GM23248 (cell line): ENCODE measurements around the gene TBC1D3B.
"Not testable (repeated sequence)": the region's sequence is repeated elsewhere in the genome, so short reads cannot be mapped to it uniquely, and the experiment has no call there.

Source experiments
- EZH2 ChIP-seq: fragments of 200-600 bp; sonication (generic); IDR thresholded peaks from 2 replicates; pipeline ENCODE4 v1.6.1; 2018; ENCODE audit warnings: antibody characterized with exemption, mild to moderate bottlenecking; ENCODE audit not compliant: insufficient read depth, poor library complexity, severe bottlenecking
- EZH2phosphoT487 ChIP-seq: fragments of 200-600 bp; sonication (generic); IDR thresholded peaks from 2 replicates; pipeline ENCODE4 v1.6.1; 2018; ENCODE audit warnings: antibody characterized with exemption, moderate library complexity, mild to moderate bottlenecking, low read depth; ENCODE audit not compliant: insufficient read depth

DNA sequence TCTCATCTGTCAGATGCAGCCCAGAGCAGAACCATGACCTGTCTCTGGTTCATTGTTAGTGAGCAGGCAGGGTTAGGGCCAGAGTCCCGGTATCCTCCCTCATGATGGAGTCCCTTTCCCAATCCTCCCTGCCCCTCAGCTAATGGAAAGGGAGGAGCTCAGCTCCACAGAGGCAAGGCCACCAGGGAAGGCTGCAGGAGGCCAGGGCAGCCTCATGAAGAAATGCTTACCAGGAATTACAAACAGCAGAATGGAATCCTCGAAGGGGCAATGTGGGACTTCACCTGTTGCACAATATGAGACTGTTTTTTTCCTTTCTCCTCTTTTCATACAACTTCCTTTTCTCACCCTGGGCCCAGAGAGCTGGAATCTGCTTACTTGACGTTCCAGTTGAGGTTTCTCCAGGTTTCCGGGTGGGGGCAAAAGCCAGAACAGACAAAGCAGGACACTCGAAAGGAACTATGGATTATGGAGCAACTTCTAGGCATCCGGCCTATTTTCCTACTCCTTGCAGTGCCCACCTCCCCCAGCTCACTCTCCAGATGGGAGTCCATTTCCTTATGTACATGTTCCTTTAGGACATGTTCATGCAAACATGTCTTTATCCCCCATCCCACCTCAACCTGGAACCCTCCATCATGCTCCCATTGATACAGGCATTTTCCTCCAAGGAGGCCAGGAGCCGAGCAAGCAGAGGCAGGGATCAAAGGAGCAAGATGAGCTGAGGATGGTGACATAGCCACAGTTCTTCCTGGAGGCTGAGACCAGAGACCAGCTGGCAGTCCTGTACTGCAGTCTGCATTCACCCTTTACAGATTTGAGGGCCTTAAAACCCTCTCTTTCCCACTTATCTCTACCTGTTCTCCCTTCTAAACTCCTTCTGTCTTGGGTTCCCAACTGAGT lies 39.2 kb upstream of the TBC1D3B start:
- TF ChIP-seq EZH2phosphoT487, EZH2: not testable (repeated sequence)
